Liver (tissue), 9 donors: ENCODE results near the gene NT5M. TPM values are rescaled to one million over a fixed set of nuclear protein-coding genes. Genes with fewer than 3 reads are reported as not detected.

ENCODE experiments used
- DNase-seq: peaks from one replicate; pipeline ENCODE4 v3.0.0-alpha.2; 2017; ENCODE audit warnings: low spot score
- H3K27ac ChIP-seq, 2 donors: one replicate each; pipeline ENCODE4 v1.7.0; 2013; ENCODE audit warnings: inconsistent platforms in 2 of 2, low read length in 2 of 2, control low read depth in 1 of 2, low read depth in 1 of 2, mild to moderate bottlenecking in 1 of 2
- H3K27me3 ChIP-seq, 4 donors: one replicate each; pipeline versions ENCODE4 v1.6.1 to v1.7.0; 2013; ENCODE audit warnings: low read length in 3 of 4, inconsistent platforms in 1 of 4, mild to moderate bottlenecking in 1 of 4, moderate library complexity in 1 of 4; ENCODE audit not compliant: control insufficient read depth in 4 of 4, insufficient read depth in 4 of 4
- H3K36me3 ChIP-seq, 4 donors: one replicate each; pipeline versions ENCODE4 v1.6.1 to v1.7.0; 2013; ENCODE audit warnings: low read length in 3 of 4, mild to moderate bottlenecking in 3 of 4, low read depth in 1 of 4, moderate library complexity in 1 of 4; ENCODE audit not compliant: control insufficient read depth in 4 of 4, insufficient read depth in 3 of 4
- H3K4me1 ChIP-seq, 4 donors: one replicate each; pipeline versions ENCODE4 v1.6.1 to v1.7.0; 2013; ENCODE audit warnings: low read length in 3 of 4, mild to moderate bottlenecking in 3 of 4, moderate library complexity in 1 of 4; ENCODE audit not compliant: control insufficient read depth in 4 of 4, insufficient read depth in 4 of 4
- H3K4me3 ChIP-seq, 3 donors: one replicate each; pipeline versions ENCODE4 v1.6.1 to v1.7.0; 2013; ENCODE audit warnings: low read length in 3 of 3, control low read depth in 1 of 3, low read depth in 1 of 3, mild to moderate bottlenecking in 1 of 3
- H3K9ac ChIP-seq, 2 donors: one replicate each; pipeline ENCODE4 v1.7.0; 2013; ENCODE audit warnings: low read length in 2 of 2, mild to moderate bottlenecking in 2 of 2, moderate library complexity in 2 of 2, control low read depth in 1 of 2, low read depth in 1 of 2
- H3K9me3 ChIP-seq, 4 donors: one replicate each; pipeline versions ENCODE4 v1.6.1 to v1.7.0; 2013; ENCODE audit warnings: low read length in 3 of 4; ENCODE audit not compliant: control insufficient read depth in 4 of 4
- ATF3 ChIP-seq: IDR thresholded peaks from 2 replicates; pipeline ENCODE4 v1.6.1; 2016; ENCODE audit warnings: antibody characterized with exemption
- FOXA1 ChIP-seq: IDR thresholded peaks from 2 replicates; pipeline ENCODE4 v1.6.1; 2016; ENCODE audit warnings: antibody characterized with exemption
- FOXA2 ChIP-seq: IDR thresholded peaks from 2 replicates; pipeline ENCODE4 v1.6.1; 2016; ENCODE audit warnings: antibody characterized with exemption
- GABPA ChIP-seq, 2 donors: IDR thresholded peaks in 1 of 2; conservative IDR thresholded peaks in 1 of 2; 2 replicates each; pipeline ENCODE4 v1.6.1; 2016; ENCODE audit warnings: antibody characterized with exemption in 2 of 2, mild to moderate bottlenecking in 1 of 2, moderate library complexity in 1 of 2
- HNF4A ChIP-seq, 2 donors: conservative IDR thresholded peaks; 2 replicates each; pipeline ENCODE4 v1.6.1; 2016; ENCODE audit warnings: antibody characterized with exemption in 2 of 2, mild to moderate bottlenecking in 2 of 2
- HNF4G ChIP-seq: IDR thresholded peaks from 2 replicates; pipeline ENCODE4 v1.6.1; 2016; ENCODE audit warnings: antibody characterized with exemption
- JUND ChIP-seq, 2 donors: IDR thresholded peaks; 2 replicates each; pipeline ENCODE4 v1.6.1; 2016; ENCODE audit warnings: antibody characterized with exemption in 2 of 2
- NR2F2 ChIP-seq: IDR thresholded peaks from 2 replicates; pipeline ENCODE4 v1.6.1; 2016; ENCODE audit warnings: antibody characterized with exemption
- RAD21 ChIP-seq, 2 donors: IDR thresholded peaks; 2 replicates each; pipeline ENCODE4 v1.6.1; 2016; ENCODE audit warnings: antibody characterized with exemption in 2 of 2, mild to moderate bottlenecking in 2 of 2
- RXRA ChIP-seq, 2 donors: IDR thresholded peaks; 2 replicates each; pipeline ENCODE4 v1.6.1; 2017 to 2018; ENCODE audit warnings: antibody characterized with exemption in 2 of 2, mild to moderate bottlenecking in 1 of 2
- SP1 ChIP-seq: IDR thresholded peaks from 2 replicates; pipeline ENCODE4 v1.6.1; 2018; ENCODE audit warnings: antibody characterized with exemption, mild to moderate bottlenecking
- TAF1 ChIP-seq: conservative IDR thresholded peaks from 2 replicates; pipeline ENCODE4 v1.6.1; 2016; ENCODE audit warnings: antibody characterized with exemption, mild to moderate bottlenecking
- YY1 ChIP-seq: IDR thresholded peaks from 2 replicates; pipeline ENCODE4 v1.6.1; 2016; ENCODE audit warnings: antibody characterized with exemption, mild to moderate bottlenecking
- ZBTB33 ChIP-seq: IDR thresholded peaks from 2 replicates; pipeline ENCODE4 v1.6.1; 2016; ENCODE audit warnings: antibody characterized with exemption
- WGBS: extraction: QIAGEN DNeasy Blood & Tissue Kit; methylation state at CpG from one replicate; pipeline ENCODE4 v1.1.7; 2013; 5-methylcytosine and 5-hydroxymethylcytosine counted together
- polyA plus RNA-seq, 2 donors: library from polyadenylated mRNA; stranded (reverse) in 1 of 2; unstranded in 1 of 2; fragments of 200-250 nt in 1 of 2; fragments of >200 nt in 1 of 2; fragmentation: Nextera tagmentation in 1 of 2; extraction: Ambion mirVana in 1 of 2; gene quantifications; one replicate each; pipeline versions ENCODE4 v1.2.1 to v1.2.3, GENCODE V29; 2013 to 2015
- total RNA-seq, 2 donors: library from RNA; depleted of rRNA; stranded (reverse); fragments of >200 nt; gene quantifications; one replicate each; pipeline ENCODE4 v1.2.3, GENCODE V29; 2014
- donor health status: healthy.
- donor health status: healthy.
- donor health status: healthy.
- donor health status: healthy.
- donor health status: healthy.

Gene NT5M
- total and polyA plus RNA-seq, 4 donors: 0.42 to 7.9 (median 0.66) TPM

- TF ChIP-seq ZBTB33: no peak
Observed at GRCh38 chr17:17320911-17321220, 17.7 kb downstream of the NT5M start (continued).

- no peak for DNase-seq
- no peak for TF ChIP-seq RXRA (IDR thresholded peaks at IDR 0.05)
- no peak for TF ChIP-seq NR2F2
- TF ChIP-seq FOXA1: no peak
- TF ChIP-seq FOXA2: no peak
- TF ChIP-seq GABPA (IDR thresholded peaks at IDR 0.05 in 1 of 2, conservative IDR thresholded peaks at IDR 0.05 in 1 of 2): no peak
- TF ChIP-seq SP1: no peak
- Histone ChIP-seq H3K9me3 (no peaks in the 10 kb centered on the region), H3K27me3 (no peaks in the 10 kb centered on the region), H3K4me1 (no peaks in the 10 kb centered on the region), H3K27ac (no peak overlapping the region), H3K36me3 (no peaks in the 10 kb centered on the region), H3K4me3 (no peak overlapping the region), H3K9ac (no peak overlapping the region)
- 90% methylated on average over 11 of the region's 11 CpGs for WGBS
Observed at GRCh38 chr17:17321356-17322025, 18.3 kb downstream of the NT5M start.

GRCh38 chr17:17322516-17323510 lies 19.6 kb downstream of the NT5M start:
- H3K36me3 ChIP-seq: no peaks in the 10 kb centered on the region
- no peaks in the 10 kb centered on the region for H3K27me3 ChIP-seq
- no peak for TF ChIP-seq HNF4A (conservative IDR thresholded peaks at IDR 0.05)
- TF ChIP-seq JUND (IDR thresholded peaks at IDR 0.05): no peak
- no peak for TF ChIP-seq HNF4G
- no peak for TF ChIP-seq FOXA1
- TF ChIP-seq YY1: no peak
- TF ChIP-seq RAD21 (IDR thresholded peaks at IDR 0.05): no peak
- TF ChIP-seq ZBTB33: no peak
- TF ChIP-seq SP1: no peak
- TF ChIP-seq ATF3: no peak
- no peak for TF ChIP-seq FOXA2
- no peak for TF ChIP-seq TAF1
- WGBS: 97% methylated on average over 21 of the region's 21 CpGs
- no peak for DNase-seq
- no peak overlapping the region for H3K27ac ChIP-seq
- H3K4me1 ChIP-seq: no peaks in the 10 kb centered on the region
- no peak overlapping the region for H3K4me3 ChIP-seq
- no peak overlapping the region for H3K9ac ChIP-seq
- no peaks in the 10 kb centered on the region for H3K9me3 ChIP-seq
